HG02678 (cell line): ENCODE data around the gene MBOAT1.

Experiments used
- ATAC-seq: cut with Tn5 transposase; IDR thresholded peaks from one replicate; pipeline ENCODE4 v1.9.1; 2021; ENCODE audit warnings: mild to moderate bottlenecking, moderate library complexity; ENCODE audit not compliant: unreplicated experiment

MBOAT1 gene

DNA sequence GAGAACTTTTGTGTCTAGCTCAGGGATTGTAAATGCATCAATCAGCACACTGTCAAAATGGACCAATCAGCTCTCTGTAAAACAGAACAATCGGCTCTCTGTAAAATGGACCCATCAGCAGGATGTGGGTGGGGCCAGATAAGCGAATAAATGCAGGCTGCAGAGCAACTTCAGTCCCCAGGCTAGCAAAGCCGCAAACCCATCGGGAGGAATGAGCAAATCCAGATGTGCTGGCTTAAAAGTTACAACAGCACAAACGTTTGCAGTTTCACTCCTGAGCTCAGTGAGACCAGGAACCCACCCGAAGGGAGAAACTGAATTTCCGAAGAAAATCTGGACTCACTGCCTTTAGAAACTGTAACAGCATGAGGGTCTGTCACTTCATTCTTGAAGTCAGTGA, 21.9 kb upstream of the MBOAT1 start:
- ATAC-seq, result no peak

- no peak for ATAC-seq
Observed at GRCh38 chr6:20233007-20233730, 20.9 kb upstream of the MBOAT1 start.

GRCh38 chr6:20232188-20232587, 19.9 kb upstream of the MBOAT1 start:
- ATAC-seq, result no peak

GRCh38 chr6:20230401-20231119, 18.3 kb upstream of the MBOAT1 start:
- no peak for ATAC-seq

- no peak for ATAC-seq
Observed at GRCh38 chr6:20229881-20230280, 17.6 kb upstream of the MBOAT1 start.

DNA sequence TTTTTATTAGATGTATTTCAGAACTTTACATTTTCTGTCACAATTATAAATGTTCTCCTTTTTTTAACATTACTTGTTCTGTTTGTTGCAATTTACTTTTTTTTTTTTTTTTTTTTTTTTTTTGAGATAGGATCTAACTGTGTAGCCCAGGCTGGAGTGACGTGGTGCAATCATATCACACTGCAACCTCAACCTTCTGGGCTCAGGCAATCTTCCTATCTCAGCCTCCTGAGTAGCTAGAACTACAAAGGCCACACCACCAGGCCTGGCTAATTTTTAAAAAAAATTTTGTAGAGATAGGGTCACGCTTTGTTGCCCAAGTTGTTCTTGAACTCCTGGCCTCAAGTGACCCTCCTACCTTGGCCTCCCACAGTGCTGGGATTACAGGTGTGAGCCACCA, 15.1 kb upstream of the MBOAT1 start:
- no peak for ATAC-seq

- ATAC-seq, result no peak
Observed at GRCh38 chr6:20223141-20223540, 10.9 kb upstream of the MBOAT1 start.

- no peak for ATAC-seq
Observed at GRCh38 chr6:20221421-20221820, 9.2 kb upstream of the MBOAT1 start.

DNA sequence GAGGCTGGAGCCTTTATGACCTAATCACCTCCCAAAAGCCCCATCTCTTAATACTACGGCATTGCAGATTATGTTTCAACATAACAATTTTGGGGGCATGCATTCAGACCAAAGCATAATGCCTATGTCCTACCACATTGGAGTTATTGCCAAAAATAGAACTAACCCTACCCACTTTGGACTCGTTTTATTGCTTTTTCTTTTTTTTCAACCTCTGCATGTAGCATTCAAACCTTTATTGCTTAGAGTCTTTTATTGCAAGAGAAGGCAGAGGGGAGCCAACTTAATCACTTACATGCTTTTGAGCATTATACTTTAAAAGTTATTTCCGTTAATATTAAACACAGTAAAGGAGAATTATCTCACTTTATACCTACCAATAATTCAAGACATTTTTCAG, 8.1 kb upstream of the MBOAT1 start:
- no peak for ATAC-seq

DNA sequence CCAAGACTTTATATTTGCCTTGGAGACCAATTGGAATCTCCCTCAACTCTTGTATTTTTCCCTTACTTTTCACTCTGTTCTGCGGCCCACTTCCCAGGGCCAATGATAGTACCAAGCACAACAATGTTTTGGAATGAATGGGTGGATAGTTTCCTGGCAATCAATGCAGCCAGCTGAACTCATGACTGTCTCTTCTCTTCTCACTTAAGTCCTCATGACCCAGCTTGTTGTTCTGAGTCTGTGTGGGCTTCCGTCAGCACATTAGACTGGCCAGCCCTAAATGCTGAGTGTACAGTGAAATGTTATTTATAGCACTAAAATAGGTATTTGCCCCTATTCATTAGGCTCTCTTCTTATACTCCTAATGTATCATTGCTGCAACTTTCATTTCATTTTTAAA, 5.6 kb upstream of the MBOAT1 start:
- no peak for ATAC-seq

- ATAC-seq, result no peak
Observed at GRCh38 chr6:20217324-20217855, 5.1 kb upstream of the MBOAT1 start.

GRCh38 chr6:20215310-20215709, 3.0 kb upstream of the MBOAT1 start:
- no peak for ATAC-seq

DNA sequence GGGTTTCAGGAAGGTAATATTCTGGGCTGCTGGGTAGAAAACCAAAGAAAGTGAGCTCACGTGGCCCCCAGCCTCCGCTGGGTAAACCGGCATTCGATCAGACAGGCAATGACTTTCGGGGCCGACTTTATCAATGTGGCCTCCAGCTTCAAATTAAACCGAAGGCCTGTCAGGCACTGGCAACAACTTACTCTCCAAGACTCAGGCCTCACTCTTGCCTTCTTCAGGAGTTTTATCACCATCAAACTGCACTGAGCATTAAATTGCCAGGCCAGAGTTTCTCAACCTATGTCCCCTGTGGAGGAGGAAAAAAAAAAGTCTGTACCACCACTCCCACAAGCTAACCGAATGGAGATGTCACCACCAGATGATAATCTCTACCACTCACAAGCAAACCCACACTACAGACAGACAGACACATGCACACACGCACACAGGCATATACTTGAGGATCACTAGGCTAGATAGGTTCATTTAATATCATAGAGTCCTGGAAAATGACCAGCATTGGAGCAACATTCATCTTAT, 1.1 kb upstream of the MBOAT1 start:
- ATAC-seq, result no peak

GRCh38 chr6:20211941-20212391, 303 bp downstream of the MBOAT1 start:
- ATAC-seq, result peak; percentile 29

DNA sequence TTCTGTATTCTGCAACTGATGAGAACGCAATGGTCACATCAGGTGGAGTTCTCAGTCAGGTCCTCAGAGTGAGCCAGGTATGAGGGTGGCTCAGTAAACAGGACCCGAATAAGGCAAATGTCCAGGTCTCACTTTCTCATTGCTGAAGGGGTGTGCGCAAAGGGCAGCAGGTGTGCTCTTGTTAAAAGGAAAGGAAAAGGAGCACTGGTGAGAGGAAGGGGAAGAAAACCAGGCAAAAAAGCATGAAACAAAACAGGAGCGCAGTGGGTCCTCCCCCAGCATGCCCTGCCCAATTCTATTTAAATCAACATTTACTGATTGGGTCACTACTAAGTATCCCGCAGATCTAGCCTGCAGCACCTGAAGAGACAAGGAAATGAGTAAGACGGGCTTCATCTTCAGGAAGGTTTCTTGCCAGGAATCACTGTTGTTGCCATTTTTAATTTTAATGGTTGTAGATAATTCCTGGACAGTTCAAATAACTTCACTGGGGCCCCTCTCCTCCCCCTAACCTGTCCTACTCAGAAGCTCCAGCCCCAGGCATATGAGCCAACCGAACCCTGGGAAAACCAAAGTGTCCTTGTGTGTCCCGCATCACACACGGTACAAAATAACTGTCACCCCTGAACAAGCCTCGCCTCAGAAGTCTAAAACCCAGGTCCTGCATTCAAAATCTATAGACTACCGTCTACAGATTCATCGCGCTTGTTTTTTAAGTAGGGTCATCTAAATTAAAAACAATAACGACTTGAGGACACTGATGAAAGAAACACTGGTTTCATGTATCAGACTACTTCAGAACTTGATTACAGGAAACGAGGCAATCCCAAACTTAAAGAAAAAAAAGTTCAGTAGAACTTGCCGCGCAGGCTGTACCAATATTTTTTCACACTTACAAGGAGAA, 980 bp downstream of the MBOAT1 start:
- no peak for ATAC-seq

GRCh38 chr6:20210158-20210557, 2.1 kb downstream of the MBOAT1 start:
- ATAC-seq, result no peak

DNA sequence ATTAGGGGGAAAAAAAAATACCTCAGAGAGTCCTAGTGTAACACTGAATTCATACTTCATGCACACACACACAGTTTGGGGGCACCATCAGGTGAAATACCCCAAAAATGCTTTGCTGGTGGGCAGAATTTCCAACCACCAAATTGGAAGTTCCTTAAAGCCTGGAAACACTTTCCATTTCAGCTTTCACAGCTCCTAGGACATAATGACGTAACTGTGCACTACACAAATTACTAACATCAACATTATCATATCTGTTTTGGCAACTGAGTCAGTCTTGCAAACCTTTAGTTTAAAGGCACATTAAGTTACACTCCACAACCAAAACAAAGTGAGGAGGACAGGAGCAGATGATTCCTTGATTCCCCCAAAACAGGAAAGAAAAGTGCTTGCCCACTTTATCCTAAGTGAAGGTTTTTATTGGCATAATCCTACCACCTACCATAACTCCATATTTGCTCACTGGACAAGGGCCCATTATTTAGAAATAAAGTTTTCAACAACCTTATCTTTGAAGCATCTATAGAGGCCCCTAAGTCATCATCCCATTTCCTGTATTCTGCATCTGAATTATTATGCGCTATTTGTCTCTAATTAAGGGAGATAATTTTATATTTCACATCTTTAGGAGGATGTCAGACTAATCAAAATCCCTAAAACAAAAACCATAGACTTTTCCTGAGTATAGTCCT, 3.4 kb downstream of the MBOAT1 start:
- ATAC-seq, result no peak

GRCh38 chr6:20207088-20207418, 5.2 kb downstream of the MBOAT1 start:
- no peak for ATAC-seq

- ATAC-seq, result no peak
Observed at GRCh38 chr6:20205722-20206161, 6.5 kb downstream of the MBOAT1 start.

- no peak for ATAC-seq
Observed at GRCh38 chr6:20204512-20204894, 7.8 kb downstream of the MBOAT1 start.
